ENCODE results near the gene DYNC1LI1. TPM values are rescaled to one million over a fixed set of nuclear protein-coding genes. Genes with fewer than 3 reads are reported as not detected.

The DYNC1LI1 gene
- total RNA-seq, 1 experiment from 2014 or later: 42.8 TPM

GRCh38 chr3:32500231-32500630 is 70.4 kb downstream of the DYNC1LI1 start:
- no peak for DNase-seq (ENCODE audit: low spot score)
- ATAC-seq: no peak
- H3K4me1 Mint-ChIP-seq: peaks cover 32% of the 10 kb centered on the region
- H3K4me3 Mint-ChIP-seq: no peak overlapping the region
- no peaks in the 10 kb centered on the region for H3K27me3 Mint-ChIP-seq (ENCODE audit: low read depth)
- TF ChIP-seq OVOL2 (CRISPR knock-in tag; IDR thresholded peaks at IDR 0.05; ENCODE audit: borderline replicate concordance) (no peak), NFYB (CRISPR knock-in tag; conservative IDR thresholded peaks at IDR 0.05; ENCODE audit: low read depth) (no peak)
- no peak overlapping the region for H3K27ac Mint-ChIP-seq
- CTCF ChIA-PET: interaction anchor here (1.0 kb wide), 1 partner anchor 32 kb away, joined by 5 read pairs; no protein-coding TSS in a partner anchor
- H3K9me3 Mint-ChIP-seq: peaks cover 3% of the 10 kb centered on the region; the same call in 1 of the 2 replicates
- POLR2A ChIA-PET: no interaction called here
- peaks cover 3% of the 10 kb centered on the region for H3K36me3 Mint-ChIP-seq

GRCh38 chr3:32499585-32499984 is 71.1 kb downstream of the DYNC1LI1 start:
- Mint-ChIP-seq H3K4me1 (peaks cover 32% of the 10 kb centered on the region), H3K27ac (no peak overlapping the region), H3K4me3 (no peak overlapping the region), H3K9me3 (peaks cover 3% of the 10 kb centered on the region; the same call in 1 of the 2 replicates), H3K27me3 (ENCODE audit: low read depth) (no peaks in the 10 kb centered on the region), H3K36me3 (peaks cover 3% of the 10 kb centered on the region)
- CTCF ChIA-PET: interaction anchor here (1.0 kb wide), 1 partner anchor 32 kb away, joined by 5 read pairs; no protein-coding TSS in a partner anchor
- ATAC-seq: no peak
- no peak for TF ChIP-seq ZNF138 (CRISPR knock-in tag; conservative IDR thresholded peaks at IDR 0.05)
- no peak for DNase-seq (ENCODE audit: low spot score)
- POLR2A ChIA-PET: no interaction called here

- H3K4me1 Mint-ChIP-seq: peaks cover 30% of the 10 kb centered on the region
- ATAC-seq (no peak), DNase-seq (ENCODE audit: low spot score) (no peak)
- no peak for TF ChIP-seq PRRX2 (CRISPR knock-in tag; IDR thresholded peaks at IDR 0.05)
- no peak for TF ChIP-seq ATF1 (CRISPR knock-in tag; IDR thresholded peaks at IDR 0.05)
- no peak for TF ChIP-seq SP1 (CRISPR knock-in tag; conservative IDR thresholded peaks at IDR 0.05)
- TF ChIP-seq NFYB (CRISPR knock-in tag; conservative IDR thresholded peaks at IDR 0.05; ENCODE audit: low read depth): no peak
- no peak for TF ChIP-seq ZBTB21 (CRISPR knock-in tag; IDR thresholded peaks at IDR 0.05; ENCODE audit: borderline replicate concordance)
- TF ChIP-seq IRF2 (CRISPR knock-in tag; IDR thresholded peaks at IDR 0.05; ENCODE audit: borderline replicate concordance, low read depth): no peak
- no peak for TF ChIP-seq KAT7 (CRISPR knock-in tag; IDR thresholded peaks at IDR 0.05; ENCODE audit: borderline replicate concordance)
- no peak for TF ChIP-seq ZNF263 (CRISPR knock-in tag; IDR thresholded peaks at IDR 0.05; ENCODE audit: low read depth)
- no peak for TF ChIP-seq TEAD4 (CRISPR knock-in tag; IDR thresholded peaks at IDR 0.05)
- no peak for TF ChIP-seq HMGA2 (CRISPR knock-in tag; IDR thresholded peaks at IDR 0.05)
- TF ChIP-seq USF2 (CRISPR knock-in tag; IDR thresholded peaks at IDR 0.05): no peak
- TF ChIP-seq, protein P1, sequence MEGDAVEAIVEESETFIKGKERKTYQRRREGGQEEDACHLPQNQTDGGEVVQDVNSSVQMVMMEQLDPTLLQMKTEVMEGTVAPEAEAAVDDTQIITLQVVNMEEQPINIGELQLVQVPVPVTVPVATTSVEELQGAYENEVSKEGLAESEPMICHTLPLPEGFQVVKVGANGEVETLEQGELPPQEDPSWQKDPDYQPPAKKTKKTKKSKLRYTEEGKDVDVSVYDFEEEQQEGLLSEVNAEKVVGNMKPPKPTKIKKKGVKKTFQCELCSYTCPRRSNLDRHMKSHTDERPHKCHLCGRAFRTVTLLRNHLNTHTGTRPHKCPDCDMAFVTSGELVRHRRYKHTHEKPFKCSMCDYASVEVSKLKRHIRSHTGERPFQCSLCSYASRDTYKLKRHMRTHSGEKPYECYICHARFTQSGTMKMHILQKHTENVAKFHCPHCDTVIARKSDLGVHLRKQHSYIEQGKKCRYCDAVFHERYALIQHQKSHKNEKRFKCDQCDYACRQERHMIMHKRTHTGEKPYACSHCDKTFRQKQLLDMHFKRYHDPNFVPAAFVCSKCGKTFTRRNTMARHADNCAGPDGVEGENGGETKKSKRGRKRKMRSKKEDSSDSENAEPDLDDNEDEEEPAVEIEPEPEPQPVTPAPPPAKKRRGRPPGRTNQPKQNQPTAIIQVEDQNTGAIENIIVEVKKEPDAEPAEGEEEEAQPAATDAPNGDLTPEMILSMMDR (IDR thresholded peaks at IDR 0.05): no peak
- no peak for TF ChIP-seq ELF4 (CRISPR knock-in tag; IDR thresholded peaks at IDR 0.05; ENCODE audit: low read depth)
- TF ChIP-seq JAZF1 (CRISPR knock-in tag; IDR thresholded peaks at IDR 0.05): no peak
- TF ChIP-seq, protein P2, sequence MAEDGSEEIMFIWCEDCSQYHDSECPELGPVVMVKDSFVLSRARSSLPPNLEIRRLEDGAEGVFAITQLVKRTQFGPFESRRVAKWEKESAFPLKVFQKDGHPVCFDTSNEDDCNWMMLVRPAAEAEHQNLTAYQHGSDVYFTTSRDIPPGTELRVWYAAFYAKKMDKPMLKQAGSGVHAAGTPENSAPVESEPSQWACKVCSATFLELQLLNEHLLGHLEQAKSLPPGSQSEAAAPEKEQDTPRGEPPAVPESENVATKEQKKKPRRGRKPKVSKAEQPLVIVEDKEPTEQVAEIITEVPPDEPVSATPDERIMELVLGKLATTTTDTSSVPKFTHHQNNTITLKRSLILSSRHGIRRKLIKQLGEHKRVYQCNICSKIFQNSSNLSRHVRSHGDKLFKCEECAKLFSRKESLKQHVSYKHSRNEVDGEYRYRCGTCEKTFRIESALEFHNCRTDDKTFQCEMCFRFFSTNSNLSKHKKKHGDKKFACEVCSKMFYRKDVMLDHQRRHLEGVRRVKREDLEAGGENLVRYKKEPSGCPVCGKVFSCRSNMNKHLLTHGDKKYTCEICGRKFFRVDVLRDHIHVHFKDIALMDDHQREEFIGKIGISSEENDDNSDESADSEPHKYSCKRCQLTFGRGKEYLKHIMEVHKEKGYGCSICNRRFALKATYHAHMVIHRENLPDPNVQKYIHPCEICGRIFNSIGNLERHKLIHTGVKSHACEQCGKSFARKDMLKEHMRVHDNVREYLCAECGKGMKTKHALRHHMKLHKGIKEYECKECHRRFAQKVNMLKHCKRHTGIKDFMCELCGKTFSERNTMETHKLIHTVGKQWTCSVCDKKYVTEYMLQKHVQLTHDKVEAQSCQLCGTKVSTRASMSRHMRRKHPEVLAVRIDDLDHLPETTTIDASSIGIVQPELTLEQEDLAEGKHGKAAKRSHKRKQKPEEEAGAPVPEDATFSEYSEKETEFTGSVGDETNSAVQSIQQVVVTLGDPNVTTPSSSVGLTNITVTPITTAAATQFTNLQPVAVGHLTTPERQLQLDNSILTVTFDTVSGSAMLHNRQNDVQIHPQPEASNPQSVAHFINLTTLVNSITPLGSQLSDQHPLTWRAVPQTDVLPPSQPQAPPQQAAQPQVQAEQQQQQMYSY (CRISPR knock-in tag; IDR thresholded peaks at IDR 0.05): no peak
- no peak for TF ChIP-seq NR1H2 (CRISPR knock-in tag; IDR thresholded peaks at IDR 0.05)
- no peak for TF ChIP-seq SMAD3 (CRISPR knock-in tag; IDR thresholded peaks at IDR 0.05; ENCODE audit: borderline replicate concordance)
- no peak for TF ChIP-seq MAX (CRISPR knock-in tag; IDR thresholded peaks at IDR 0.05)
- TF ChIP-seq ZNF512 (CRISPR knock-in tag; IDR thresholded peaks at IDR 0.05; ENCODE audit: borderline replicate concordance): no peak
- TF ChIP-seq, protein P3, sequence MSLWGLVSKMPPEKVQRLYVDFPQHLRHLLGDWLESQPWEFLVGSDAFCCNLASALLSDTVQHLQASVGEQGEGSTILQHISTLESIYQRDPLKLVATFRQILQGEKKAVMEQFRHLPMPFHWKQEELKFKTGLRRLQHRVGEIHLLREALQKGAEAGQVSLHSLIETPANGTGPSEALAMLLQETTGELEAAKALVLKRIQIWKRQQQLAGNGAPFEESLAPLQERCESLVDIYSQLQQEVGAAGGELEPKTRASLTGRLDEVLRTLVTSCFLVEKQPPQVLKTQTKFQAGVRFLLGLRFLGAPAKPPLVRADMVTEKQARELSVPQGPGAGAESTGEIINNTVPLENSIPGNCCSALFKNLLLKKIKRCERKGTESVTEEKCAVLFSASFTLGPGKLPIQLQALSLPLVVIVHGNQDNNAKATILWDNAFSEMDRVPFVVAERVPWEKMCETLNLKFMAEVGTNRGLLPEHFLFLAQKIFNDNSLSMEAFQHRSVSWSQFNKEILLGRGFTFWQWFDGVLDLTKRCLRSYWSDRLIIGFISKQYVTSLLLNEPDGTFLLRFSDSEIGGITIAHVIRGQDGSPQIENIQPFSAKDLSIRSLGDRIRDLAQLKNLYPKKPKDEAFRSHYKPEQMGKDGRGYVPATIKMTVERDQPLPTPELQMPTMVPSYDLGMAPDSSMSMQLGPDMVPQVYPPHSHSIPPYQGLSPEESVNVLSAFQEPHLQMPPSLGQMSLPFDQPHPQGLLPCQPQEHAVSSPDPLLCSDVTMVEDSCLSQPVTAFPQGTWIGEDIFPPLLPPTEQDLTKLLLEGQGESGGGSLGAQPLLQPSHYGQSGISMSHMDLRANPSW (CRISPR knock-in tag; conservative IDR thresholded peaks at IDR 0.05; ENCODE audit: low read depth): no peak
- CTCF ChIA-PET: interaction anchor here (1.0 kb wide), 1 partner anchor 31 kb away, joined by 5 read pairs; no protein-coding TSS in a partner anchor
- peaks cover under 1% of the 10 kb centered on the region; the same call in 1 of the 2 replicates for H3K9me3 Mint-ChIP-seq
- H3K4me3 Mint-ChIP-seq: no peak overlapping the region
- POLR2A ChIA-PET: interaction anchor here (0.7 kb wide), 2 partner anchors 75 to 737 kb away, joined by 3 to 6 read pairs; no protein-coding TSS in a partner anchor
- peaks cover 3% of the 10 kb centered on the region for H3K36me3 Mint-ChIP-seq
- no peaks in the 10 kb centered on the region for H3K27me3 Mint-ChIP-seq (ENCODE audit: low read depth)
- H3K27ac Mint-ChIP-seq: no peak overlapping the region
Measured at GRCh38 chr3:32498992-32499391, 71.7 kb downstream of the DYNC1LI1 start.

Measured in WTC11 (cell line).